Duodenal mucosa (tissue), 2 donors: ENCODE results near the gene BCAN.
A peak's percentile ranks its signal among the peaks of the same experiment; 100 is the strongest.

Source experiments
- H3K27ac ChIP-seq: one replicate; pipeline ENCODE4 v1.7.0; 2013; ENCODE audit warnings: low read depth, low read length
- H3K27me3 ChIP-seq, 2 donors: one replicate each; pipeline ENCODE4 v1.7.0; 2013; ENCODE audit warnings: low read length in 2 of 2, control low read depth in 1 of 2; ENCODE audit not compliant: insufficient read depth in 2 of 2, control insufficient read depth in 1 of 2
- H3K36me3 ChIP-seq, 2 donors: one replicate each; pipeline ENCODE4 v1.7.0; 2013; ENCODE audit warnings: low read length in 2 of 2, control low read depth in 1 of 2; ENCODE audit not compliant: insufficient read depth in 2 of 2, control insufficient read depth in 1 of 2
- H3K4me1 ChIP-seq, 2 donors: one replicate each; pipeline ENCODE4 v1.7.0; 2013; ENCODE audit warnings: low read length in 2 of 2, control low read depth in 1 of 2; ENCODE audit not compliant: insufficient read depth in 2 of 2, control insufficient read depth in 1 of 2
- H3K4me3 ChIP-seq, 2 donors: one replicate each; pipeline ENCODE4 v1.7.0; 2013; ENCODE audit warnings: low read length in 2 of 2, low read depth in 1 of 2
- H3K9ac ChIP-seq, 2 donors: one replicate each; pipeline ENCODE4 v1.7.0; 2013; ENCODE audit warnings: low read length in 2 of 2, low read depth in 1 of 2
- H3K9me3 ChIP-seq, 2 donors: one replicate each; pipeline ENCODE4 v1.7.0; 2013; ENCODE audit warnings: low read length in 2 of 2, control low read depth in 1 of 2; ENCODE audit not compliant: control insufficient read depth in 1 of 2

BCAN gene

GRCh38 chr1:156666862-156667609, 25.1 kb downstream of the BCAN start:
- Histone ChIP-seq H3K9ac (no peak overlapping the region), H3K27ac (peak overlapping the region; percentile 30)

GRCh38 chr1:156667610-156667967, 25.7 kb downstream of the BCAN start:
- H3K4me1 ChIP-seq, result peaks cover 27 to 31% of the 10 kb centered on the region in 2 donors
- peak overlapping the region in 1 of 2 donors; percentile 38 for H3K9ac ChIP-seq
- H3K9me3 ChIP-seq, result no peaks in the 10 kb centered on the region
- H3K27me3 ChIP-seq, result no peaks in the 10 kb centered on the region
- H3K27ac ChIP-seq, result peak overlapping the region; percentile 74
- no peak overlapping the region for H3K4me3 ChIP-seq
- no peaks in the 10 kb centered on the region for H3K36me3 ChIP-seq

More at GRCh38 chr1:156666862-156667609, 25.1 kb downstream of the BCAN start:
- peaks cover 32 to 36% of the 10 kb centered on the region in 2 donors for H3K4me1 ChIP-seq
- H3K4me3 ChIP-seq, result no peak overlapping the region
- H3K27me3 ChIP-seq, result no peaks in the 10 kb centered on the region
- no peaks in the 10 kb centered on the region for H3K36me3 ChIP-seq
- no peaks in the 10 kb centered on the region for H3K9me3 ChIP-seq

GRCh38 chr1:156667968-156668709, 26.2 kb downstream of the BCAN start:
- no peaks in the 10 kb centered on the region for H3K36me3 ChIP-seq
- peak overlapping the region in 1 of 2 donors; percentile 38 for H3K9ac ChIP-seq
- no peaks in the 10 kb centered on the region for H3K9me3 ChIP-seq
- no peaks in the 10 kb centered on the region for H3K27me3 ChIP-seq
- H3K4me1 ChIP-seq, result peaks cover 21 to 25% of the 10 kb centered on the region in 2 donors
- H3K4me3 ChIP-seq, result no peak overlapping the region
- H3K27ac ChIP-seq, result peak overlapping the region; percentile 74

DNA sequence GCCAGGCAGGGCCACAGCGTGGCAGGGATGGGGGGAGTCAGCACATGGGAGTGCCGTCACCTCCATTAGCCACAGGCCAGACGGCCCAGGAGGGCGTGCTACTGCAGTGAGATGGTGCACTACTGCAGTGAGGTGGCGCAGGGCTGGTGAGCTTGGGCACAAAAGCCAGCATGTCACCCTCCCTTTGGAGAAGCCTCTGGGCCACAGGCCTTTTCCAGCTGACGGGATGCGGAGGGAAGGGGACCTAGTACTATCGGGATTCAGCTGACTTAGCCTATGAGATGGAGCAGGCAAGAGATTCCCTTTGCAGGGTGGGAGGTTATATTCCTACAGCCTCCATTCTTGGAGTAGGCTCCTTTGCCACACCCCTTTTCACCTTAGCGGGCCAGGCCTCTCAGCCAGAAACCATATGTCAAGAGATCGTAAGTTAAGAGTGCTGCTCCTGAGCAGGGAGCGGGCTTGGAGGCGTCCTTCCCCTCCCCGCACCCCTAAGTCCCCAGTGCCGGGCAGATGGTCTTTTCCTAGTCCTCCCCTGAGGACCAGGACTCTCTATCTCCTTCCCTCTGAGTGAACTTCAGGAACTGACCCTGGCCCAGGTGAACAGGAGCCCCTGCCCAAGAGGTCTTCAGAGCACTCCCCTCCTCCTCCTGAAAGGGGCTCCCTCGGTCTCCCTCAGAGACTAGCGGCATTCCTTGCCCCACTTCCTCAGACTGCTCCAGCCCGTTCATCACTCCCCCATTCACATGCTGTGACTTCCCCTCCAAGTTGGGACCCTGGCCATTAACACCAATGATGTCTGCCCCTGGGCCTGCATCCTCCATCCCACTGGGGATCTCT, 27.1 kb downstream of the BCAN start:
- H3K4me1 ChIP-seq, result peaks cover 21 to 25% of the 10 kb centered on the region in 2 donors
- no peaks in the 10 kb centered on the region for H3K36me3 ChIP-seq
- no peak overlapping the region for H3K9ac ChIP-seq
- H3K27ac ChIP-seq, result no peak overlapping the region
- H3K9me3 ChIP-seq, result no peaks in the 10 kb centered on the region
- H3K4me3 ChIP-seq, result no peak overlapping the region
- no peaks in the 10 kb centered on the region for H3K27me3 ChIP-seq

DNA sequence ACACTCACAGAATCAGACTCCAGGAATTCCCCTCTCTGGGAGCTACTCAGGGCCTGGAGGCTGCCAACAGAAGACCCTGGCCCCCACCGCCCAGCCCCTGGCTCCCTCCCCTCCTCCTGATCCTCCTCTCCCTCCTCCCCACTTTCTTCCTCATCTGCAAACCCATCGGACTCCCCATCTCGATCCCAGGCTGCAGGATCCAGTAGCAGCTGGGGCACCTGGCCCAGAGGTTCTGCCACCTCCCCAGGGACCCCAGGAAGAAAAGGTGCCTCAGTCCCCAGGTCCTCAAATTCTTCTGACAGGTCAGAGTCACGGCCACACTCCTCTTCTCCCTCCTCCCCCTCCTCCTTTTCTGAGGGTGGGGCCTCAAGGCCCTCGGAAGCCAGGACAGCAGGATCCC, 27.9 kb downstream of the BCAN start:
- H3K9ac ChIP-seq, result no peak overlapping the region
- no peaks in the 10 kb centered on the region for H3K36me3 ChIP-seq
- no peaks in the 10 kb centered on the region for H3K9me3 ChIP-seq
- H3K27ac ChIP-seq, result no peak overlapping the region
- H3K4me3 ChIP-seq, result no peak overlapping the region
- H3K27me3 ChIP-seq, result peaks cover 0 to 1% of the 10 kb centered on the region in 2 donors
- H3K4me1 ChIP-seq, result peaks cover 13 to 17% of the 10 kb centered on the region in 2 donors

DNA sequence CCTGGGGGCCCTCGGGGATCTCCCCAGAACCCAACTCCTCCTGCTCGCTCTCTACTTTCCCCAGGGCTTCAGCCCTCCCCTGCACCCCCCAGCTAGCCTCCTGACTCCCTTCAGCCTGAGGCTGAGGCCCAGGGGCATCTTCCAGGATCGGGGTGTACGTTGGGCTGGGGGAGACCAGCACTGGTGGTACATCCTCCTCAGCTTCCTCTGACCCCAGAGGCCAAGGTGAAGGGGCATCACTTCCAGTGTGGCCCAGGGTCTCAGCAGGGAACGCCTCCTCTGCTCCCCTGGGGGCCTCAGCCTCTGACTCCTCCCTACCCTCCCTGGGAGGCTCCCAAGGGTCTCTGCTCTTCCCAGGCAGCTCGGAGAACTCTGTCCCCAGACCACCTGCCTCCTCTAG, 28.4 kb downstream of the BCAN start:
- no peak overlapping the region for H3K4me3 ChIP-seq
- peaks cover 10 to 17% of the 10 kb centered on the region in 2 donors for H3K4me1 ChIP-seq
- peaks cover 0 to 7% of the 10 kb centered on the region in 2 donors for H3K27me3 ChIP-seq
- no peaks in the 10 kb centered on the region for H3K36me3 ChIP-seq
- no peak overlapping the region for H3K9ac ChIP-seq
- no peaks in the 10 kb centered on the region for H3K9me3 ChIP-seq
- H3K27ac ChIP-seq, result no peak overlapping the region

DNA sequence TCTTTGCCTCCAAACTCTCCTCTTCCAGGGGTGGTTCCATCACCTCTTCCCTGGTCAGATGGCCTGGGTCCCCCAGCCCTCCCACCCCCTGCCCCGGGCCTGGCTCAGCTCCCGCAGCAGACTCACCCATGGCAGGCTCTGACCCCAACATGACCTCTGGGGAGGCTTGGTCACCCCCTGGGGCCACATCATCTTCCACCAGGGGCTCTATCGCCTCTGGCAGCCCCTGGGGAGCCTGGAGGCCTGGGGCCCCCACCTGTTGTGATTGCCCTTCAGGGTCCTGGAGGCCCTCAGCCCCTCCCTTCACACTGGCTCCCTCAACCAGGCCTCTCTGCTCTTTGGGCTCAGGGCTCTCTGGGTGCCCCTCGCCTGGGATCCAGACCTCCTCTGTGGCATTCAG, 28.9 kb downstream of the BCAN start:
- no peak overlapping the region for H3K27ac ChIP-seq
- H3K27me3 ChIP-seq, result peaks cover 4 to 11% of the 10 kb centered on the region in 2 donors
- H3K9ac ChIP-seq, result no peak overlapping the region
- H3K36me3 ChIP-seq, result no peaks in the 10 kb centered on the region
- no peak overlapping the region for H3K4me3 ChIP-seq
- H3K9me3 ChIP-seq, result no peaks in the 10 kb centered on the region
- peaks cover 6 to 12% of the 10 kb centered on the region in 2 donors for H3K4me1 ChIP-seq

GRCh38 chr1:156671804-156672203, 29.9 kb downstream of the BCAN start:
- Histone ChIP-seq H3K9ac (no peak overlapping the region), H3K27ac (no peak overlapping the region), H3K9me3 (no peaks in the 10 kb centered on the region), H3K27me3 (peaks cover 9 to 20% of the 10 kb centered on the region in 2 donors), H3K4me3 (no peak overlapping the region), H3K4me1 (peaks cover 5 to 13% of the 10 kb centered on the region in 2 donors), H3K36me3 (no peaks in the 10 kb centered on the region)

DNA sequence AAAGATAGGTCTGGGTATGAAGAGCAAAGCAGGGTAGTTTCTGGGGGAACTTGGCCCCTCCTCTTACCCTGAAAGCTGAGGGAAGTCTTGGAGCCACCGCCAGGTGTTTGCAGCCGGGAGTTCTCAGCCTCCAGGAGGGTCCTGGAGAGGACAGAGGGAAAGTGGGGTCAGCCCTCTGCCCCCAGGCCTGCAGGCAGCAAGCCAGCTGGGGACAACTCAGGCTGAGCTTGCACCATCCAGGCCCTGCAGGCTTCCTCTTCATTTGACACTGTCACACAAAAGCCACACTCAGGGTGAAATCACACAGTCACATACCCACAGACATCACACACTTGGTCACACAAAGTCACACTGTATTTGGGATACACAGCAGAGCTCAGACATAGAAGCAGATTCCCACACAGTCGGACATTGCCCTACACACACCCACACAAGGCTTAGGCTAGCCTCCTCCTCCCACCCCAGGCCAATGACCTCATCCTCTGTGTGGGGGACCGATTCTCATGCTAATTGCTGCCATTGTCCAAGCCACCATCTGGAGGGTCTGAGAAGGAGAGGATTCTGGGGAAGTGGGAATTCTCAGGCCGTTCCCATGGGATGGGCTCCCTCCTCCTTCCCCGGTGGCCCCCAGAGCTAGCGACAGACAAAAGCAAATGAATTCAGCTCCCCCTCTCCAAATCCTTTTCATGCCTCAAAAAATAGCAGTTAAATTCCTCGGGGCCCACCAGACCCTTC, 31.6 kb downstream of the BCAN start:
- Histone ChIP-seq H3K27ac (no peak overlapping the region), H3K4me1 (peaks cover 4 to 23% of the 10 kb centered on the region in 2 donors)

More for the DNA sequence above, 31.6 kb downstream of the BCAN start:
- peaks cover 25 to 38% of the 10 kb centered on the region in 2 donors for H3K27me3 ChIP-seq
- no peak overlapping the region for H3K9ac ChIP-seq
- no peaks in the 10 kb centered on the region for H3K36me3 ChIP-seq
- H3K9me3 ChIP-seq, result no peaks in the 10 kb centered on the region
- H3K4me3 ChIP-seq, result peak overlapping the region in 1 of 2 donors; percentile 4
